WI38 (cell line): ENCODE results near the gene NPL.

Experiments used
- H3K4me3 ChIP-seq: 2 replicates; pipeline ENCODE4 v1.5.1; 2011; ENCODE audit warnings: low read depth, mild to moderate bottlenecking, control low read depth, low read length
- TF ChIP-seq, protein P1 (sequence below): IDR thresholded peaks from 2 replicates; pipeline ENCODE4 v1.5.1; 2012; ENCODE audit warnings: low read depth, mild to moderate bottlenecking, control low read depth, low read length

The NPL gene

DNA sequence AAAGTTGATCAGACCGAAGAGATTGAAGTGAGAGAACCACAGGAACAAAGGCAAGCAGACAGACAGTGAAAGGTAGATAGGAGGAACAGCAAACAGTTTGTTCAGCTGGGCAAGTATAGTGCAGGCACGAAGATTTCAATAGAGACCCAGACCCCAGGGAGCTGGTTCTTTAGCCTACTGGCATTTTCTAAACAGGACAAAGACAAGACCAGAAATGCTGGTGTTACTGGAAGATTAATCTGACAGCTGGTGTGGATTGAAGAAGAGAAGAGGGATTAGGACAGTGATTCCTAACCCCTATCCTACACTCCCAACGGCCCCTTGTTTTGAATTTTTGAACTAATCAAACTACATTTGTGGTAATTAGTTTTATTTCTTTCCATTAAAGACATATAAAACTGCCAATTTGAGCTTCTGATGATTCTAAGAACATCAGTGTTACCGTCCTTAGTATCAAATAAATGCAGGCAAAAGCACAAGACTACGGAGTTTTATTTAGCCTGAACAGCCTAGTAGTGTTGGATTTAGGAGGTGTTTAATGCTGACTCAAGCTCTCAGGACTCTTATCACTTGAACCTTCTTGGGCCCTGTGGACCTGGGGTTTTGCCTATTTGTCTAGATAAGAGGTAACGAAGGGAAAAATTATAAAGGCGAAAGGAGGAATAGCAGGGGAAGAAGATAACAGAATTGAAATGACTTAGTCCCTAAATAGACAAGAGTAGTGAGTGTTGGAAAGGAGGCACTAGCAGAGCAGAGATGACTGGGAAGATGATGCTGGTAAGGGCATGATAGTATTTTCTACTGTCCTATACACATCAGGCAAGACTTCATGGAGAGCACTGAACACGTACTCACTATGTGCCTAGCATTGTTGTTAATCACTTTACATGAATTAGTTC, 2.0 kb downstream of the NPL start:
- TF ChIP-seq, protein P1, sequence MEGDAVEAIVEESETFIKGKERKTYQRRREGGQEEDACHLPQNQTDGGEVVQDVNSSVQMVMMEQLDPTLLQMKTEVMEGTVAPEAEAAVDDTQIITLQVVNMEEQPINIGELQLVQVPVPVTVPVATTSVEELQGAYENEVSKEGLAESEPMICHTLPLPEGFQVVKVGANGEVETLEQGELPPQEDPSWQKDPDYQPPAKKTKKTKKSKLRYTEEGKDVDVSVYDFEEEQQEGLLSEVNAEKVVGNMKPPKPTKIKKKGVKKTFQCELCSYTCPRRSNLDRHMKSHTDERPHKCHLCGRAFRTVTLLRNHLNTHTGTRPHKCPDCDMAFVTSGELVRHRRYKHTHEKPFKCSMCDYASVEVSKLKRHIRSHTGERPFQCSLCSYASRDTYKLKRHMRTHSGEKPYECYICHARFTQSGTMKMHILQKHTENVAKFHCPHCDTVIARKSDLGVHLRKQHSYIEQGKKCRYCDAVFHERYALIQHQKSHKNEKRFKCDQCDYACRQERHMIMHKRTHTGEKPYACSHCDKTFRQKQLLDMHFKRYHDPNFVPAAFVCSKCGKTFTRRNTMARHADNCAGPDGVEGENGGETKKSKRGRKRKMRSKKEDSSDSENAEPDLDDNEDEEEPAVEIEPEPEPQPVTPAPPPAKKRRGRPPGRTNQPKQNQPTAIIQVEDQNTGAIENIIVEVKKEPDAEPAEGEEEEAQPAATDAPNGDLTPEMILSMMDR, result no peak
- H3K4me3 ChIP-seq, result no peak overlapping the region

DNA sequence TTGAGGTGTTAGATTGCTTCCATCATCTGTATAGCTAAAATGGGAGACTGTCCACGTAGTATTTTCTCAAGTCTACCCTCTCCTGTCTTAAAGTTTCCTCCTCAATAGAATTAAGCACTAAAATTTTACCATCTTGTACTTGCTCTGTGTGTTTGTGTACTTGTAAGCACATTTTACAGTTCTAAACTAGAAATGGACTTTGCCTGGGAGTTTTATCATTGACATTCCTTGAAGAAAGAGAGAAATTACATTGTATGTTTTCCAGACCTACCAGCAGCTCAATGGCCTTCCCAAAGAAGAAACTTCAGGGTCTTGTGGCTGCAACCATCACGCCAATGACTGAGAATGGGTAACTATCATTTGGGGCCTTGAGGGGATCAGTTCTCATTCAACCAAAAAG, 4.5 kb downstream of the NPL start:
- TF ChIP-seq, protein P1, result no peak
- H3K4me3 ChIP-seq, result no peak overlapping the region

DNA sequence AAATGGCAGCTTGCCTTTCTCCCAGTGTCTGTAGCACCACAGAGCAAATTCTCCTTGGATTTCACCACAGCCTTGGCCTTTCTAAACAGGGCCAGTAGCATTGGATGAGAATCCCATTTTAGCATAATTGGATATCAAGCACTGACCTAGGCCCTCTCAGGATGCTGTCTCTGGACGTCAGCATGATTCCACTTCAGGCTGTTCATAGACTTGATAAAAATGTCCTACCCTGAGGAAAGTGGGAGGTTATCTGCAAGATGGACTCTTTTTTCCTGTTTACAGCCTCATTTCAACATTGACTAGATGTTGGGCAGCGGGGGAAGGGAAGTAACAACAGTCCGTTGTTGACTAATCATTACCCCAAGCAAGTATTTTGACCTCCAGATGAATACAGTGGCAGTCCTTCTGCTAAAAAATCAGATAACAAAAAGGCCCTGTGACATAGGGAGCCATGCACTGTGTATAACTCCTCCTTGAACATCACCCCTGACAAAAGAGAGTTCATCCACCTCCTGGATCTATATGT, 5.2 kb downstream of the NPL start:
- no peak overlapping the region for H3K4me3 ChIP-seq
- TF ChIP-seq, protein P1, result no peak

DNA sequence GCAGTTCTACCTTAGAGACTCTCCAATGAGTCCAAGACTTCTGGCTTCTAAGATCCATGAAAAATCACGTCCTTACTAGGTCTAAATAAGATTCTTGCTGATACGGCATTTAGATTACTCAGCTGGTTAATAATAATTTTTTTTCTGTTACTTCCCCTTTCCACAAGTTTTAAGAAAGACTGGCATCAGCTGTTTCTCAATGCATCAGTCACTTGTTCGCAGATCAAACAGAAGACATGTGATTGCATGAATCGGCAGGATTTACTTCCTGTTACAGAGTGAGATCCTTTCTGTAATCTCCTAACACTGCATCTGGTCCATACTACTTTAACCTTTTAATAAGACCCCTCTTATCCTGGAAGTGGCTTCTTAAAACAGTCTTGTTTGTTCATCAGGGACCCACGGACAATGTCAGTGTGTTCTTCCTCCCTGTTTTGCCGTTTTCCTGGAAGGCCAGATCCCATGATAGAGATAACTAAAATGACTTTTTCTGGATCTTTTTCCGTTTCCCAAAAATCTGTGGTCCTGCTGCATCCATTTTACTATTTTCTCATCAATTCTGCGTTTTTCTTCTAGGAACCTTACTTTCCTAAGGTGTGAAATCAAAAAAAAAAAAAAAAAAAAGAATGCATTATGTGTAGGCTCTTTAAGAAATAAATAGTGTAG, 6.1 kb downstream of the NPL start:
- no peak overlapping the region for H3K4me3 ChIP-seq
- TF ChIP-seq, protein P1, result no peak

DNA sequence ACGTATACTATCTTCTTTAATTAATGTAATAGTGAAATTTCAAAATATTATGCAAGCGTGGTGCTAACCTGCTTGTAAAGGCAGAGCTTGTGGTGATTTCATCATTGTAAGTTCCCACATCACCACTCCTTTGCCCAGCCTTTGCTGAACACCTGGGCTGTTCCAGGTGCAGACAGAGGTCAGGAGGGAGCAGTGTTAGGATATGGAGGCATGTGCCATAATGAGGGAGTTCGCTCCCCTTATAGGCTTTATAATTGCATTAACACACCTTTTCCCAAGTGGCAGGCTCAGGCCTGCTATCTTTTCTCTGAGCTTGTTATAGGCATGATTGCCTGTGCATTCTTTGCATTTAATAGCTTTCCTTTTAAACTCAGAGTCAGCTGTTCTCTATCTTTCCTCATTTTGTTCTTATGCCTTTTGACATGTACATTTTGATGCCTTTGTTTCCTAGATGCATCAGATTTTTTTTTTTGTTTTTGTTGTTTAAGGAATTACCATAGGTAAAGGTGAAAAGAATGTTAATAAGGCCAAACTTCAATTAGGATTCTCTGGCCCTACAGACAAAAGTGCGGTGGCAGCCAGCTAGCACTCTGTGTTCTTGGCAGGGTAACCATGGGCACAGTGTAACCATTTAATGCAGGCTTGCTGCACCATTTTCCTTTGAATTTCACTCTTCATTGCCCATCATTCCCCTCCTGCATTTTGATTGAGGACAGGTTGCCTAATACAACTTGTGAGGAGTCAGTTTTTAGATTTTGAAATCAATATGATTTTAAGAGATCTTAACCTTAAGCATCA, 12.6 kb downstream of the NPL start:
- TF ChIP-seq, protein P1, result no peak
- no peak overlapping the region for H3K4me3 ChIP-seq

DNA sequence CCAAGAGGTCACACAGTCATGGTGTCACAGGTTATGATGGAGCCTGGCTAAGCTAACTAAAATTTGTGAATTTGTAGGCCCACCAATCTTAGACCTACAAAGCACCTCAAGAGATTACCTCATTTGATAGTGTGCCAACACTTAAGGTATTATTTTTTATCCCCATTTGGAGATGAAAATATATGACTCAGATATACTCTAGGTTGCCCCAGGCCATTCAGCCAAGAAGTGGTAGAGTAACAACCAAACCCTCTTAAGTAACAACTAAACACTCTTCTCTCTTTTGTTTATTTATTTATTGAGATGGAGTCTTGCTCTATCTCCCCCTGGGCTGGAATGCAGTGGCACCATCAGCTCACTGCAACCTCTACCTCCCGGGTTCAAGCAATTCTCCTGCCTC, 14.3 kb downstream of the NPL start:
- TF ChIP-seq, protein P1, result no peak
- no peak overlapping the region for H3K4me3 ChIP-seq
